NCI-H1436 treated with DMSO at 0.1 percent for 48 hours (cell line): ENCODE results near the gene DGUOK.

Experiments used
- DNase-seq: peaks from one replicate; lab custom pipeline; 2025; lab: John Stamatoyannopoulos, UW

DGUOK gene

DNA sequence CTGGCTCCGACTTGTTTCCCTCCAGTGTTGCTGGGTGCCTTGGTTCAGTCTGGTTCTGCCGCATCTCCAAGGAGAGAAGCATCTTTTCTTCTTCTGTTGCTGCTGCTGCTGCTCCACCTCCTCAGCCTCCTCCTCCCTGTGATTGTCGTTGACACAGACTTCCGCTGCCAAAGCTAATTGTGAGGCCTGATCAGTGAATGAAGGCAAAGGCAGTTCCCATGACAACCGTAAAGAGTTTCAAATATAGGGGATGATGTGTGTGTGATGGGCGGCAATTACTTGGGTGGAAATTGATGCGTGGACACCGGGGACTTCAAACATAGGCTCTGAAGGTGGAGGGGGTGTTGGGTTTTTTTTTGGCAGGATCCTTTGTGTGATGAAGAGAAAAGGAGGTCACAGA is 71.8 kb downstream of the DGUOK start:
- no peak for DNase-seq

DNA sequence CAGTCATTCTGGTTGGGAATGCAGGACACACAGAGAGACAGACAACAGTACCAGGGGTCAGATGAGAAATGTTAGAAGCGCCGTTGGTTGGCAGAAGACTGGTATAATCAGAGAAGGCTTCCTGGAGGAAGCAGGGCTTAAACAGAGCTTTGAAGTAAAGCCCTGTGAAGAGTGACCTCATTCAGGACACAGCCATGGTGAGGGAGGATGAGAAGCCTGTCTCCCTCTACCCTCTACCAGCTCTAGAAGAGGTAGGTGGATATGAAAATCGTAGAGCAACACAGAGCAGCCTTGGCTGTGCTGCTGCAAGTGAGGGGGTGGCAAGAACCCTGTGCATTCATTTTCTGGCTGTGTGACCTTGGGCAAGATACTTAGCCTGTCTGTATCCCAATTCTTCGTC is 72.3 kb downstream of the DGUOK start:
- DNase-seq = no peak

GRCh38 chr2:73999881-74000597 is 73.4 kb downstream of the DGUOK start:
- DNase-seq = no peak

DNA sequence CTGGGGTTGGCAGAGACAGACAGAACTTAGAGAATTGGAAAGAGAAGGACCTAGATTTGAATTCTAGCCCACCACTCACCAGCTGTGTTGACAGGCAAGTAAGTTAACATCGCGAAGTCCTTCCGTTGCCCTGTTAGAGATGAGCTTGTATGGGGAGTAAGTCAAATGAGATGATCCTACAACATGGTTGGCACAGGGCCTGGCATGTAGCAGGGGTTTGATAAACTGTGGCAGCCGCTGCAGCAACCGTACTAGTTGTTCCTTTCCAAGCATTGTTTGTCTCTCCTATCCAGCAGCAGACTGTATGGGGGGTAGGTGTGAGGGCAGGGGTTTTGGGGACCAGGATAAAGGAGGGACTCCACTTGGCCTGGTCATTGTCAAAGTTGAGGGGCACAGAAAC is 74.0 kb downstream of the DGUOK start:
- no peak for DNase-seq

- peak; percentile 13 for DNase-seq
Observed at GRCh38 chr2:74001121-74001520, 74.4 kb downstream of the DGUOK start.

- no peak for DNase-seq
Observed at GRCh38 chr2:74001781-74002504, 75.3 kb downstream of the DGUOK start.

- peak; percentile 25 for DNase-seq
Observed at GRCh38 chr2:74002505-74003421, 76.1 kb downstream of the DGUOK start.

GRCh38 chr2:74003494-74004211 is 77.0 kb downstream of the DGUOK start:
- no peak for DNase-seq

GRCh38 chr2:74004212-74005182 is 77.8 kb downstream of the DGUOK start:
- DNase-seq = no peak

DNA sequence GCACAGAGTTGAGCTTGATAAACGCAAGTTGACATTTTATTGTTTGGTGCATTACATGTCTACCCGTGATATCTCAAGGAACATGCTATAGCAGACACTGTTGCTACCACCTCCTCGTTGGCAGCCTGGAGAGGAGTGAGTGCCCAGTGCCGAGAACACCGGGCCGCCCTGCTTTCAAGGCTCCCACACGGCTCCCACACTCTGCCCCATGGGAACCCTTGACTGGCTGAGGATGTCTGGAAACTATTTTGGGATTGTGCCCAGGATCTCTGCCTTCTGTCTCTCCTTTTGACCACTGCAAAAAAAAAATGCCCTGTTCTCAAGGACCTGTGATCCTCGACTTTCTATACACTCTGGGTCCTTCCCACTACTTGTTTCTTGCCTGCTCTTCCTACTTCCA is 79.1 kb downstream of the DGUOK start:
- no peak for DNase-seq

GRCh38 chr2:74006459-74006858 is 79.8 kb downstream of the DGUOK start:
- DNase-seq = no peak

GRCh38 chr2:74007121-74007520 is 80.4 kb downstream of the DGUOK start:
- no peak for DNase-seq

DNA sequence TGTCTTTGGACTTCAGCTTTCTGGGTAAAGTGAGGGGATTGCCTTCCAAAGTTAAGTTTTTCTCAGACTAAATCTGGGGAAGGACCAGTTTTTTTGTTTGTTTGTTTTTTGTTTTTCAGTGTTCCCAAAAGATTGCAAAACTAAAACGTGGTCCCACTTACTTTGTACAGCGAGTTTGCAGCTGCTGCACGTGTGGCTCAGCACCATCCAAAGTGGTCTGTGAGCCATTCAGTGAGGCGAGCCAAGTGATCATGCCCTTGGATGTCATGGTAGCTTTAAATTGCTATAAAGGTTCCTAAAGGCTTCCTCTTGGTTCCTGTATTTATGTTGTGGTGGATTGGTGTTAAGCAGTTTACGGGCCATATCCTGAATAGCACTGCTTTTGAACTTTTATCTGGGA is 81.0 kb downstream of the DGUOK start:
- DNase-seq = no peak
